GM21447 (cell line): ENCODE measurements around the gene NFIX.

Experiments used
- ATAC-seq: cut with Tn5 transposase; IDR thresholded peaks from one replicate; pipeline ENCODE4 v1.9.1; 2021; ENCODE audit not compliant: unreplicated experiment

The NFIX gene

GRCh38 chr19:13089139-13089856, 94.0 kb downstream of the NFIX start:
- ATAC-seq: no peak

GRCh38 chr19:13089857-13090507, 94.7 kb downstream of the NFIX start:
- no peak for ATAC-seq

GRCh38 chr19:13090511-13091231, 95.4 kb downstream of the NFIX start:
- no peak for ATAC-seq

- ATAC-seq: no peak
Measured at GRCh38 chr19:13091400-13092157, 96.3 kb downstream of the NFIX start.

GRCh38 chr19:13092158-13092543, 96.9 kb downstream of the NFIX start:
- no peak for ATAC-seq

GRCh38 chr19:13092606-13093235, 97.4 kb downstream of the NFIX start:
- ATAC-seq: no peak

- no peak for ATAC-seq
Measured at GRCh38 chr19:13093407-13094105, 98.3 kb downstream of the NFIX start.

- ATAC-seq: no peak
Measured at GRCh38 chr19:13094106-13094504, 98.8 kb downstream of the NFIX start.

GRCh38 chr19:13094771-13095392, 99.6 kb downstream of the NFIX start:
- no peak for ATAC-seq

GRCh38 chr19:13095393-13095784, 100.1 kb downstream of the NFIX start:
- ATAC-seq: no peak

GRCh38 chr19:13095934-13096927, 101.0 kb downstream of the NFIX start:
- no peak for ATAC-seq

- ATAC-seq: no peak
Measured at GRCh38 chr19:13097033-13097462, 101.8 kb downstream of the NFIX start.

- no peak for ATAC-seq
Measured at GRCh38 chr19:13097463-13098258, 102.4 kb downstream of the NFIX start.

- no peak for ATAC-seq
Measured at GRCh38 chr19:13098277-13099072, 103.2 kb downstream of the NFIX start.

- ATAC-seq: no peak
Measured at GRCh38 chr19:13099073-13099999, 104.1 kb downstream of the NFIX start.

GRCh38 chr19:13100031-13100588, 104.8 kb downstream of the NFIX start:
- no peak for ATAC-seq
